Fibroblast of skin of back (primary cell): Measurements from ENCODE around the gene MEI4. TPM values are rescaled to one million over a fixed set of nuclear protein-coding genes. Genes with fewer than 3 reads are reported as not detected.
"Not testable (repeated sequence)": the region's sequence is repeated elsewhere in the genome, so short reads cannot be mapped to it uniquely, and the experiment has no call there.

Source experiments
- DNase-seq: peaks from one replicate; pipeline ENCODE4 v3.0.0-alpha.2; 2013
- polyA plus RNA-seq, 2 experiments: library from polyadenylated mRNA; unstranded; fragments of 120-200 nt; gene quantifications; one replicate each; pipeline ENCODE4 v1.2.1, GENCODE V29; 2013; ENCODE audit not compliant: insufficient read length in 2 of 2

The MEI4 gene
- 0.07 TPM for polyA plus RNA-seq (2013, experiment 1 of 2; ENCODE audit: insufficient read length)
- 0.14 TPM for polyA plus RNA-seq (2013, experiment 2 of 2; ENCODE audit: insufficient read length)

GRCh38 chr6:77652739-77653138 lies at the start of gene MEI4:
Gene MEI4, plus strand, starts transcription at chr6:77653039. Its CDS starts 37,633 bp downstream, at chr6:77690672.
- no peak for DNase-seq

GRCh38 chr6:77604476-77604875 lies 48.4 kb upstream of the MEI4 start:
- DNase-seq, result no peak

- no peak for DNase-seq
Observed at GRCh38 chr6:77607004-77607403, 45.8 kb upstream of the MEI4 start.

- DNase-seq, result no peak
Observed at GRCh38 chr6:77609106-77609505, 43.7 kb upstream of the MEI4 start.

- no peak for DNase-seq
Observed at GRCh38 chr6:77619114-77619513, 33.7 kb upstream of the MEI4 start.

GRCh38 chr6:77620278-77620882 lies 32.5 kb upstream of the MEI4 start:
- DNase-seq, result peak; percentile 19

- no peak for DNase-seq
Observed at GRCh38 chr6:77624515-77624914, 28.3 kb upstream of the MEI4 start.

GRCh38 chr6:77626426-77626825 lies 26.4 kb upstream of the MEI4 start:
- peak; percentile 75 for DNase-seq

- DNase-seq, result no peak
Observed at GRCh38 chr6:77630014-77630413, 22.8 kb upstream of the MEI4 start.

- peak; percentile 58 for DNase-seq
Observed at GRCh38 chr6:77633471-77633870, 19.4 kb upstream of the MEI4 start.

GRCh38 chr6:77633993-77634715 lies 18.7 kb upstream of the MEI4 start:
- DNase-seq, result peak; percentile 77

- peak; percentile 8 for DNase-seq
Observed at GRCh38 chr6:77638129-77638830, 14.6 kb upstream of the MEI4 start.

GRCh38 chr6:77644102-77644705 lies 8.6 kb upstream of the MEI4 start:
- no peak for DNase-seq

GRCh38 chr6:77650098-77650663 lies 2.7 kb upstream of the MEI4 start:
- peak; percentile 17 for DNase-seq

GRCh38 chr6:77653816-77654215 lies 977 bp downstream of the MEI4 start:
- DNase-seq, result no peak

GRCh38 chr6:77655035-77655434 lies 2.2 kb downstream of the MEI4 start:
- not testable (repeated sequence) for DNase-seq

GRCh38 chr6:77656999-77657764 lies 4.3 kb downstream of the MEI4 start:
- no peak for DNase-seq

GRCh38 chr6:77666340-77666739 lies 13.5 kb downstream of the MEI4 start:
- DNase-seq, result no peak

- DNase-seq, result no peak
Observed at GRCh38 chr6:77666846-77667245, 14.0 kb downstream of the MEI4 start.

GRCh38 chr6:77669913-77670312 lies 17.1 kb downstream of the MEI4 start:
- no peak for DNase-seq

GRCh38 chr6:77674211-77674610 lies 21.4 kb downstream of the MEI4 start:
- no peak for DNase-seq

- peak; percentile 23 for DNase-seq
Observed at GRCh38 chr6:77678048-77678447, 25.2 kb downstream of the MEI4 start.
